DND-41 (cell line): ENCODE results near the gene PRR30.

Source experiments
- ATAC-seq: fragments of 200-7000 bp; cut with Tn5 transposase; 3 replicates; pipeline ENCODE4 v1.9.1; 2021; ENCODE audit warnings: low read depth; ENCODE audit not compliant: insufficient read depth
- DNase-seq: peaks from one replicate; pipeline ENCODE4 v3.0.0-alpha.2; 2020
- H2AFZ ChIP-seq: 2 replicates; pipeline ENCODE4 v1.6.0; 2012; ENCODE audit warnings: low read depth, low read length
- H3K27ac ChIP-seq: 2 replicates; pipeline ENCODE4 v1.5.1; 2012; ENCODE audit warnings: low read length, inconsistent platforms
- H3K27me3 ChIP-seq: fragments of 200-600 bp; sonication (generic); 2 replicates; pipeline ENCODE4 v1.6.0; 2012; ENCODE audit warnings: low read length, mild to moderate bottlenecking, inconsistent platforms; ENCODE audit not compliant: insufficient read depth, poor library complexity
- H3K36me3 ChIP-seq: 2 replicates; pipeline ENCODE4 v1.5.1; 2012; ENCODE audit warnings: low read length, inconsistent platforms; ENCODE audit not compliant: insufficient read depth
- H3K4me1 ChIP-seq: 2 replicates; pipeline ENCODE4 v1.5.1; 2012; ENCODE audit warnings: mild to moderate bottlenecking, low read length; ENCODE audit not compliant: insufficient read depth
- H3K4me2 ChIP-seq: 2 replicates; pipeline ENCODE4 v1.6.0; 2012; ENCODE audit warnings: mild to moderate bottlenecking, moderate library complexity, low read length, inconsistent platforms; ENCODE audit not compliant: insufficient read depth
- H3K4me3 ChIP-seq, 2 experiments: fragments of 200-600 bp in 1 of 2; shearing (Covaris generic) in 1 of 2; 2 replicates each; pipeline ENCODE4 v1.5.1; 2012 to 2016; ENCODE audit warnings: inconsistent platforms in 2 of 2, low read length in 2 of 2, mild to moderate bottlenecking in 2 of 2, low read depth in 1 of 2, moderate library complexity in 1 of 2
- H3K79me2 ChIP-seq: 2 replicates; pipeline ENCODE4 v1.6.0; 2012; ENCODE audit warnings: low read length, inconsistent platforms; ENCODE audit not compliant: insufficient read depth
- H3K9ac ChIP-seq: 2 replicates; pipeline ENCODE4 v1.6.0; 2012; ENCODE audit warnings: low read depth, mild to moderate bottlenecking, inconsistent platforms, low read length, moderate library complexity
- H3K9me3 ChIP-seq: 2 replicates; pipeline ENCODE4 v1.5.1; 2012; ENCODE audit warnings: low read length, moderate library complexity, mild to moderate bottlenecking, inconsistent platforms; ENCODE audit not compliant: insufficient read depth, severe bottlenecking
- H4K20me1 ChIP-seq: 2 replicates; pipeline ENCODE4 v1.6.0; 2012; ENCODE audit warnings: low read length; ENCODE audit not compliant: insufficient read depth
- CTCF ChIP-seq: IDR thresholded peaks from 2 replicates; pipeline ENCODE4 v1.5.1; 2012; ENCODE audit warnings: borderline replicate concordance, low read length, moderate library complexity, mild to moderate bottlenecking; ENCODE audit not compliant: poor library complexity, severe bottlenecking; ENCODE audit errors: extremely low read depth
- EZH2 ChIP-seq: IDR thresholded peaks from 3 replicates; pipeline ENCODE4 v1.6.1; 2012; ENCODE audit warnings: borderline replicate concordance, low read depth, mild to moderate bottlenecking, moderate library complexity, low read length, inconsistent platforms; ENCODE audit not compliant: severe bottlenecking

The PRR30 gene

GRCh38 chr2:27126252-27126710 lies 12.9 kb downstream of the PRR30 start:
- TF ChIP-seq CTCF = no peak
- TF ChIP-seq EZH2 = no peak
- Histone ChIP-seq H3K27ac (no peak overlapping the region), H3K9ac (no peak overlapping the region), H3K9me3 (no peaks in the 10 kb centered on the region), H3K27me3 (peaks cover 5% of the 10 kb centered on the region), H3K79me2 (no peaks in the 10 kb centered on the region), H3K4me2 (no peak overlapping the region), H4K20me1 (peaks cover 10% of the 10 kb centered on the region; the same call in 1 of the 2 replicates), H3K4me3 (no peak overlapping the region), H3K36me3 (peaks cover 15% of the 10 kb centered on the region), H3K4me1 (no peaks in the 10 kb centered on the region), H2AFZ (no peak overlapping the region)
- DNase-seq (no peak), ATAC-seq (no peak)

- Histone ChIP-seq H3K79me2 (no peaks in the 10 kb centered on the region), H2AFZ (no peak overlapping the region), H3K4me3 (no peak overlapping the region), H3K27ac (no peak overlapping the region), H3K36me3 (peaks cover 3% of the 10 kb centered on the region), H3K4me2 (no peak overlapping the region), H3K4me1 (no peaks in the 10 kb centered on the region), H3K9me3 (no peaks in the 10 kb centered on the region), H4K20me1 (0 out of 2 replicates have a peak, but pooled peaks cover 4% of the 10 kb centered on the region), H3K9ac (no peak overlapping the region), H3K27me3 (peaks cover 5% of the 10 kb centered on the region)
- no peak for TF ChIP-seq EZH2
- TF ChIP-seq CTCF = no peak
- ATAC-seq (no peak), DNase-seq (no peak)
These were observed 14.1 kb downstream of the PRR30 start for GRCh38 chr2:27125104-27125503.

GRCh38 chr2:27123302-27124150 lies 15.7 kb downstream of the PRR30 start, which contains the start of gene ABHD1:
Gene ABHD1 (plus strand): TSS chr2:27123815. CDS start chr2:27123949, 134 bp downstream.
- TF ChIP-seq EZH2 (no peak), CTCF (no peak)

More at GRCh38 chr2:27123302-27124150, 15.7 kb downstream of the PRR30 start, which contains the start of gene ABHD1:
- Histone ChIP-seq H3K27ac (no peak within 1 kb of the TSS), H3K4me1 (no peaks in the 10 kb centered on the region), H3K4me3 (no peak within 1 kb of the TSS), H2AFZ (no peak within 1 kb of the TSS), H3K4me2 (no peak within 1 kb of the TSS), H3K9ac (no peak within 1 kb of the TSS), H3K27me3 (peaks cover 5% of the 10 kb centered on the region), H3K36me3 (no peaks in the 10 kb centered on the region), H4K20me1 (no peaks in the 10 kb centered on the region), H3K79me2 (no peaks in the 10 kb centered on the region), H3K9me3 (no peaks in the 10 kb centered on the region)
- ATAC-seq = no peak
- no peak for DNase-seq
